ENCODE measurements around the gene PASK. TPM values are rescaled to one million over a fixed set of nuclear protein-coding genes. Genes with fewer than 3 reads are reported as not detected.

Gene PASK
- polyA plus RNA-seq, 1 experiment: 2.0 TPM

GRCh38 chr2:241061275-241061674 lies 88.0 kb downstream of the PASK start:
- ChIA-PET POLR2A (no interaction called here), CTCF (interaction anchor here (1.3 to 1.8 kb wide), 2 partner anchors 17 to 146 kb away, joined by 4 to 7 read pairs; no protein-coding TSS in a partner anchor)
- no peak for DNase-seq (ENCODE audit: low read depth, low spot score)
- TF ChIP-seq, protein P1, sequence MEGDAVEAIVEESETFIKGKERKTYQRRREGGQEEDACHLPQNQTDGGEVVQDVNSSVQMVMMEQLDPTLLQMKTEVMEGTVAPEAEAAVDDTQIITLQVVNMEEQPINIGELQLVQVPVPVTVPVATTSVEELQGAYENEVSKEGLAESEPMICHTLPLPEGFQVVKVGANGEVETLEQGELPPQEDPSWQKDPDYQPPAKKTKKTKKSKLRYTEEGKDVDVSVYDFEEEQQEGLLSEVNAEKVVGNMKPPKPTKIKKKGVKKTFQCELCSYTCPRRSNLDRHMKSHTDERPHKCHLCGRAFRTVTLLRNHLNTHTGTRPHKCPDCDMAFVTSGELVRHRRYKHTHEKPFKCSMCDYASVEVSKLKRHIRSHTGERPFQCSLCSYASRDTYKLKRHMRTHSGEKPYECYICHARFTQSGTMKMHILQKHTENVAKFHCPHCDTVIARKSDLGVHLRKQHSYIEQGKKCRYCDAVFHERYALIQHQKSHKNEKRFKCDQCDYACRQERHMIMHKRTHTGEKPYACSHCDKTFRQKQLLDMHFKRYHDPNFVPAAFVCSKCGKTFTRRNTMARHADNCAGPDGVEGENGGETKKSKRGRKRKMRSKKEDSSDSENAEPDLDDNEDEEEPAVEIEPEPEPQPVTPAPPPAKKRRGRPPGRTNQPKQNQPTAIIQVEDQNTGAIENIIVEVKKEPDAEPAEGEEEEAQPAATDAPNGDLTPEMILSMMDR (IDR thresholded peaks at IDR 0.05; ENCODE audit: low read depth, low read length): no peak
- H3K4me3 ChIP-seq (ENCODE audit: low read depth, low read length): no peak overlapping the region
- no peaks in the 10 kb centered on the region for H3K27me3 ChIP-seq (ENCODE audit: control insufficient read depth, insufficient read depth, low read length)
- no peak overlapping the region for H3K27ac ChIP-seq (ENCODE audit: low read depth, low read length)
- H3K9me3 ChIP-seq (ENCODE audit: control insufficient read depth, insufficient read depth, low read length): no peaks in the 10 kb centered on the region

Small RNA genes within 50 kb of the gene (small RNA-seq; reads per million reads assigned to genes)
- gene AC005237.2 (ENCODE audit: insufficient read length, low read depth): not detected

Other genes with a start within 250 kb of the PASK start
- gene CROCC2, start 243.1 kb downstream of the PASK start, polyA plus RNA-seq (2011; rRNA removed): not detected in 2 replicates
- 1.6 and 2.4 TPM in 2 replicates for gene SNED1, start 150.9 kb downstream of the PASK start, polyA plus RNA-seq (2011; rRNA removed)
- 30.9 and 35.1 TPM in 2 replicates for gene MTERF4, start 47.2 kb downstream of the PASK start, polyA plus RNA-seq (2011; rRNA removed)
- gene PPP1R7, start 995 bp upstream of the PASK start, polyA plus RNA-seq (2011; rRNA removed): 73.9 and 99.0 TPM in 2 replicates
- gene ANO7, start 39.2 kb upstream of the PASK start, polyA plus RNA-seq (2011; rRNA removed): 0.21 and 0.40 TPM in 2 replicates
- gene HDLBP, start 166.2 kb upstream of the PASK start, polyA plus RNA-seq (2011; rRNA removed): 707 and 731 TPM in 2 replicates
- 788 and 1,080 TPM in 2 replicates for gene SEPTIN2, start 166.5 kb upstream of the PASK start, polyA plus RNA-seq (2011; rRNA removed)
- gene FARP2, start 206.8 kb upstream of the PASK start, polyA plus RNA-seq (2011; rRNA removed): 25.4 and 27.0 TPM in 2 replicates